K562 (cell line): ENCODE data around the gene LRRC61. TPM values are rescaled to one million over a fixed set of nuclear protein-coding genes. Genes with fewer than 3 reads are reported as not detected.

ENCODE experiments used
- CHD1 ChIP-seq: fragments of 200-600 bp; sonication (generic); IDR thresholded peaks from one replicate; pipeline ENCODE4 v1.6.1; 2012; ENCODE audit warnings: mild to moderate bottlenecking, moderate library complexity, low read length, inconsistent platforms
- DPF2 ChIP-seq: fragments of 450-650 bp; IDR thresholded peaks from 2 replicates; pipeline ENCODE4 v1.6.1; 2016
- FIP1L1 ChIP-seq: fragments of 200-400 bp; formaldehyde crosslinking; IDR thresholded peaks from 2 replicates; pipeline ENCODE4 v1.6.1; 2018; ENCODE audit warnings: mild to moderate bottlenecking, low read depth, low read length; ENCODE audit not compliant: poor library complexity, severe bottlenecking
- HDGF ChIP-seq: fragments of 450-650 bp; IDR thresholded peaks from 2 replicates; pipeline ENCODE4 v1.6.1; 2016
- HNRNPH1 ChIP-seq: fragments of 200-400 bp; formaldehyde crosslinking; optimal IDR thresholded peaks from 2 replicates; pipeline ENCODE3; 2017; ENCODE audit warnings: low read depth, mild to moderate bottlenecking, low read length, moderate library complexity
- JUND ChIP-seq, 2 experiments: IDR thresholded peaks; 2 replicates in 1 of 2; 3 replicates in 1 of 2; pipeline ENCODE4 v1.6.1; 2011; ENCODE audit warnings: borderline replicate concordance in 2 of 2, low read depth in 2 of 2, low read length in 2 of 2, improper control_type of control experiment in 1 of 2, missing biosample characterization in 1 of 2, missing genetic modification characterization in 1 of 2, missing genetic modification reagents in 1 of 2
- LEF1 ChIP-seq: fragments of 450-650 bp; IDR thresholded peaks from 2 replicates; pipeline ENCODE4 v1.6.1; 2016; ENCODE audit warnings: mild to moderate bottlenecking
- NR0B1 ChIP-seq: fragments of 450-650 bp; IDR thresholded peaks from one replicate; pipeline ENCODE4 v1.6.1; 2018; ENCODE audit warnings: mild to moderate bottlenecking, moderate library complexity; ENCODE audit not compliant: partially characterized antibody
- PHF20 ChIP-seq: fragments of 450-650 bp; IDR thresholded peaks from 2 replicates; pipeline ENCODE4 v1.6.1; 2018; ENCODE audit not compliant: partially characterized antibody
- POLR2H ChIP-seq: IDR thresholded peaks from 2 replicates; pipeline ENCODE4 v1.6.1; 2016; ENCODE audit warnings: missing genetic modification characterization, low read depth, mild to moderate bottlenecking, control low read depth, missing compliant biosample characterization, moderate library complexity
- RAD51 ChIP-seq: fragments of 450-650 bp; IDR thresholded peaks from 2 replicates; pipeline ENCODE4 v1.7.1; 2016; ENCODE audit warnings: low read depth, mild to moderate bottlenecking, borderline replicate concordance
- TAL1 ChIP-seq: fragments of 450-650 bp; IDR thresholded peaks from 2 replicates; pipeline ENCODE4 v1.6.1; 2016; ENCODE audit warnings: mild to moderate bottlenecking
- THAP12 ChIP-seq: fragments of 250-450 bp; sonication (Bioruptor Pico); IDR thresholded peaks from 2 replicates; pipeline ENCODE4 v1.9.0; 2021; ENCODE audit warnings: mild to moderate bottlenecking, inconsistent platforms
- ZNF143 ChIP-seq: sonication (generic); formaldehyde crosslinking; IDR thresholded peaks from 2 replicates; pipeline ENCODE4 v1.9.0; 2022; ENCODE audit warnings: mild to moderate bottlenecking, missing genetic modification reagents
- ZNF277 ChIP-seq: fragments of 250-450 bp; sonication (Bioruptor Pico); IDR thresholded peaks from 2 replicates; pipeline ENCODE4 v1.8.0; 2022; ENCODE audit warnings: inconsistent platforms, mild to moderate bottlenecking, moderate library complexity, borderline replicate concordance
- ZNF354B ChIP-seq: fragments of 250-450 bp; sonication (Bioruptor Pico); IDR thresholded peaks from 2 replicates; pipeline ENCODE4 v1.4.0; 2020
- ZNF57 ChIP-seq: fragments of 450-650 bp; formaldehyde crosslinking; IDR thresholded peaks from 2 replicates; pipeline ENCODE4 v1.4.0; 2020; ENCODE audit warnings: mild to moderate bottlenecking, moderate library complexity
- ZNF592 ChIP-seq: fragments of 450-650 bp; IDR thresholded peaks from 2 replicates; pipeline ENCODE4 v1.6.1; 2017; ENCODE audit warnings: antibody characterized with exemption, mild to moderate bottlenecking
- ZNF79 ChIP-seq: fragments of 250-450 bp; sonication (Bioruptor Pico); IDR thresholded peaks from 2 replicates; pipeline ENCODE4 v1.4.0; 2020; ENCODE audit warnings: low read depth, mild to moderate bottlenecking, moderate library complexity
- polyA plus RNA-seq, 8 experiments: library from polyadenylated mRNA; depleted of rRNA in 4 of 8; stranded (reverse) in 5 of 8; unstranded in 3 of 8; fragments of >200 nt; fragmentation: Nextera tagmentation in 2 of 8; fragmentation: Illumina TruSeq in 1 of 8; extraction: Ambion mirVana in 2 of 8; extraction: Trizol in 1 of 8; gene quantifications; 2 replicates each; pipeline versions ENCODE4 v1.2.1 to v1.2.3, GENCODE V29; 2011 to 2014; ENCODE audit warnings: inconsistent platforms in 1 of 8, missing spikeins in 1 of 8
- total RNA-seq, 7 experiments: library from RNA; depleted of rRNA in 6 of 7; stranded (reverse); fragments of >200 nt in 6 of 7; fragmentation: Illumina TruSeq in 2 of 7; extraction: Trizol in 2 of 7; gene quantifications; 2 replicates each; pipeline versions ENCODE4 v1.2.1 to v1.2.3, GENCODE V29; 2011 to 2021; ENCODE audit warnings: low replicate concordance in 1 of 7

Gene LRRC61
- total and polyA plus RNA-seq, 9 of the 15 experiments (the other 6 are each of a cell fraction or from before 2014, with no cell fraction given) = 1.3 to 55.2 (median 35.2) TPM

GRCh38 chr7:150317748-150318444, 5.3 kb upstream of the LRRC61 start (continued):
- TF ChIP-seq JUND (IDR thresholded peaks at IDR 0.05; ENCODE audit: borderline replicate concordance, low read depth, low read length) (peak; percentile 87), JUND (tag; IDR thresholded peaks at IDR 0.05; ENCODE audit: borderline replicate concordance, low read depth, low read length) (peak; percentile 94; the same call in 1 of the 3 replicates), DPF2 (peak; percentile 96), RAD51 (no peak), ZNF143 (CRISPR knock-in tag) (no peak), ZNF277 (CRISPR knock-in tag) (no peak), HDGF (no peak), ZNF57 (CRISPR knock-in tag) (no peak), LEF1 (peak; percentile 70; the same call in 1 of the 2 replicates), PHF20 (no peak), CHD1 (no peak), ZNF79 (CRISPR knock-in tag) (no peak), FIP1L1 (no peak), THAP12 (no peak), HNRNPH1 (no peak), POLR2H (tag) (no peak), TAL1 (peak; percentile 59), ZNF354B (no peak), ZNF592 (peak; percentile 96), NR0B1 (no peak)
